ENCODE measurements around the gene ATRIP. TPM values are rescaled to one million over a fixed set of nuclear protein-coding genes. Genes with fewer than 3 reads are reported as not detected.

ATRIP gene
- total RNA-seq, 1 donor from 2014 or later, result 3.2 TPM

- peak; percentile 62 for DNase-seq
- no peak for ATAC-seq (ENCODE audit: poor library complexity)
- intact Hi-C loops (cut with DNase I), result no loop called here
Observed at GRCh38 chr3:48507256-48508061, 60.9 kb downstream of the ATRIP start.

DNA sequence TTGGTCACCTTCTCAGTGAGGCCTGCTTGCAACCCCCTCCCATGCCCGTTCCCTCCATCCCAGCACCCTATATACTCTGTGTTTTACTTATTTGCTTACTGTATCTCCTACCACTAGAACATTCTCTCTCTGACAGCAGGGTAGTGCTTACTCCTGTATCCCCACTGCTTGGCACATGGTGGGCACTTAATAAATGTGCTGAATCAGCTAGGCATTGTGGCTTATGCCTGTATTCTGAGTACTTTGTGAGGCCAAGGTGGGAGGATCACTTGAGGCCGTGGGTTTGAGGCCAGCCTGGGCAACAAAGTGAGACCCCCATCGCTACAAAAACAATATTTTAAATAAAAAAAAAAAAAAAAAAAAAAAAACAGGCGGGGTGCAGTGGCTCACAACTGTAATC, 65.0 kb downstream of the ATRIP start:
- intact Hi-C loops (cut with DNase I), result no loop called here
- DNase-seq, result no peak

DNA sequence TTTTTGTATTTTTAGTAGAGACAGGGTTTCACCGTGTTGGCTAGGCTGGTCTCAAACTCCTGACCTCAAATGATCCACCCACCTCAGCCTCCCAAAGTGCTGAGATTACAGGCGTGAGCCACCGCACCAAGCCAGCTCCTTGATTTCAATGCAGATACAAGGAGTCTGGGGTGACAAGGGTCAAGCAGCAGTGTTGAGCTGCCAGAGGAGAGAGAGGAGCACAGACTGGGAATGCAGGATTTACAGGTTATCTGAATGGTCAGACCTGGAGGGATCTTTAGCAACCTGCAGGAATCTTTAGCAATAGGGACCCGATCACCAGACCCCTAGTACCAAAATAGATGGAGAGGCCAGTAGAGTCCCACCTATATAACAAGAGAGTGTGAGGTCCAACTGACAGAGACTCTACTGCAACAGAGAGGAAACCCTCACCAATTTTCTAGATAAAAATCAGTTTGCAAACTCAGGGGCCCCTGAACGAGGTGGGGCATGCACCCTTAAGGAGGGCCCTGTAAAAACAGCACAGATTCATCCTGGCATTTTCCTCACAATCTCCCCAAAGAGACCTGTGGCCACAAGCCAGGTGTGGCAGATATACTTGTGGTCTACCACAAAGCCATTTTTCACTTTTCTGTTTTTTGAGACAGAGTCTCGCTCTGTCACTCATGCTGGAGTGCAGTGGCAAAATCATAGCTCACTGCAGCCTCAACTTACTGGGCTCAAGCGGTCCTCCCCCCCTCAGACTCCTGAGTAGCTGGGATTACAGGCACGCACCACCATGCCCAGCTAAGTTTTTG, 68.1 kb downstream of the ATRIP start:
- ATAC-seq (ENCODE audit: poor library complexity) (no peak), DNase-seq (no peak)
- intact Hi-C loops (cut with DNase I), result no loop called here

More for the DNA sequence above, 65.0 kb downstream of the ATRIP start:
- ATAC-seq (ENCODE audit: poor library complexity), result no peak

Other genes with a start within 250 kb of the ATRIP start
- not detected for gene CAMP, start 223.2 kb upstream of the ATRIP start, total RNA-seq
- gene ZNF589, start 205.6 kb upstream of the ATRIP start, total RNA-seq, result 5.4 TPM
- gene NME6, start 145.4 kb upstream of the ATRIP start, total RNA-seq, result 20.5 TPM
- gene SPINK8, start 113.1 kb upstream of the ATRIP start, total RNA-seq, result not detected
- gene FBXW12, start 74.5 kb upstream of the ATRIP start, total RNA-seq, result not detected
- 51.3 TPM for gene PLXNB1, start 16.7 kb upstream of the ATRIP start, total RNA-seq
- 11.9 TPM for gene CCDC51, start 6.6 kb upstream of the ATRIP start, total RNA-seq
- gene TMA7, start 6.5 kb upstream of the ATRIP start, total RNA-seq, result 237 TPM
- 47.9 TPM for gene SHISA5, start 57.4 kb downstream of the ATRIP start, total RNA-seq
- 1.1 TPM for gene PFKFB4, start 110.1 kb downstream of the ATRIP start, total RNA-seq
- gene UCN2, start 117.0 kb downstream of the ATRIP start, total RNA-seq, result not detected
- 16.1 TPM for gene COL7A1, start 148.6 kb downstream of the ATRIP start, total RNA-seq
- 1,265 TPM for gene UQCRC1, start 162.9 kb downstream of the ATRIP start, total RNA-seq
- not detected for gene TMEM89, start 175.0 kb downstream of the ATRIP start, total RNA-seq
- 10.8 TPM for gene SLC26A6, start 188.7 kb downstream of the ATRIP start, total RNA-seq
- 0.16 TPM for gene CELSR3, start 216.1 kb downstream of the ATRIP start, total RNA-seq
- 13.3 TPM for gene NCKIPSD, start 239.2 kb downstream of the ATRIP start, total RNA-seq

Data from Right ventricle myocardium superior (tissue), 1 donor.